Measurements from ENCODE around the gene MAP7D3.

MAP7D3 gene

DNA sequence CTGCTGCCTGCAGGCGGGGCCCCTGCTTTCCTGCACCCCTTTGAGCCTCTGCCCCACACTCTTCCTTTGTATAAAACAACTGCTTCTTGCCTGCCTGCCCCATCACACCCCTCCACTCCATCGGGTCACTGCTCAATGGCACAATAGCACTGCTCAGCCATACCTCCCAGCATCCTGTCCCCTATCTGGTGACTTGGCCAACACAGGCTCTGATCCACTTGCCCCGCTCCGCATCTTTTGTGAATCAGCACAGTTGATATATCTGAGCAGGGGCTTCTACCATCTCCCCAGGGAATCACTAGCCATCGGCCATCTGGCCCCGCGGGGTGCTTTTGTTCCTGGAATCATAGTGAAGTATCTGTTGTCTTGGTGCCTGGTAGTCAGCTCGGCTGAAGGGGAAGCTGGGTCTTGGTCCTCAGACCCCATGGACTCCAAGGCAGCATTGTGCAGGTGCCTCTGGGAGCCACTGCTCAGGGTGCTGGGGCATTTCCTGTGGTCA, 45.3 kb downstream of the MAP7D3 start:
- DNase-seq, result peak; percentile 61

DNA sequence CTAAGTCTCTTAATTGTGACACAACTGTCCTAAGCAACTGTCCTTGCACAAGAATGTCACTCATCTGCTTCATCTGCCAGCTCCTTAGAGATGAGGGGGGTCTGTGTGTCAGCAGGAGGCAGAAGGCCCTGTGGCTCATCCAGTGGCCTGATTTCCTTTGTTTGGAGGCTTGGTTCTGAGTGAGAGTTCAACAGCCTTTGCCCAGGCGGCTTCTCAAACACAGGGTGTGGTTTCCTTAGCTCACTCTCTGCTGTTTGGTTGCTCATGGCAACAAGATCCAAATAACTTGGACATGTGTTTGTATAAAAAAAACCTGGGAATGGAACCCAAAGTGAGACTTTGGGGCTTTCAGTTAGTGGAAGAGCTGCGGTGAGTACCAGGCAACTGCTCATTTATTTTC, 46.6 kb downstream of the MAP7D3 start:
- DNase-seq, result no peak

DNA sequence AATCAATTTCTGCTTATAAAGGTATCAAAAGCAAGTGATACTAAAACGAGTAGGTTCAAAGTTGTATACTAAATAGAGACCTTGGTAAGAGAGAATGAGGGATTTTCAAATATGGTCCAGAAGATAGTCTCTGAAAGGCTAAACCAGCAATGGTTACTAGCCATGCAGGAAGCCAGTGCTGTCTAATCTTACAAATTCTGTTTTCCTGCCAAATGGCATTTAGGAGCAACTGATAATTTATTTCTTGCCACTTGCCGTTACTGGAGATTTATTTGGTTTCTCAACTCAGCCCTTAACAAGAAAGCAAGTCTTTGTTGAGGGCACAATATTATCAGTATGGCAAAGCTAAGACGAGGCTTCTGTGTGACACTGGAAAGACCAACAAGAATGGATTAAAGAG, 47.2 kb downstream of the MAP7D3 start:
- DNase-seq, result no peak

DNA sequence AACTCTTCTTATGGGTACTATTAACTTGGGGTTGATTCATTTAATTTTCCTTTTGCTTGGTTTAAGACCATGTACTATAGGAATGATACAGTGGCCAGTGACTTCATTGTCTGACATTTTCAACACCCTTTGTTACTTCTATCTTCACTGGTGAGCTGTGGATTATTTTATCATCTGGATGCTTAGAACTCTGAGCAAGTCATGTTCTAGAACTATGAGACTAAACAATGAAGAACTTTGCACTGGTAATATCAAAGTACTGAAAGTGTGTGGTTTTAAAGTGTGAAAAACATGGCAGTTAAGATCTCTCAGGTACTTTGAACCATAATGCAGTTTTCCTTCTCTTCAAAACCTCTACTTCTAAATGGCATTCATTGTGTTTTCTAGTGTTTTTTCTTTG, 47.8 kb downstream of the MAP7D3 start:
- DNase-seq, result no peak

GRCh38 chrX:136202889-136203288, 48.3 kb downstream of the MAP7D3 start:
- no peak for DNase-seq

GRCh38 chrX:136201601-136202000, 49.6 kb downstream of the MAP7D3 start:
- no peak for DNase-seq

DNA sequence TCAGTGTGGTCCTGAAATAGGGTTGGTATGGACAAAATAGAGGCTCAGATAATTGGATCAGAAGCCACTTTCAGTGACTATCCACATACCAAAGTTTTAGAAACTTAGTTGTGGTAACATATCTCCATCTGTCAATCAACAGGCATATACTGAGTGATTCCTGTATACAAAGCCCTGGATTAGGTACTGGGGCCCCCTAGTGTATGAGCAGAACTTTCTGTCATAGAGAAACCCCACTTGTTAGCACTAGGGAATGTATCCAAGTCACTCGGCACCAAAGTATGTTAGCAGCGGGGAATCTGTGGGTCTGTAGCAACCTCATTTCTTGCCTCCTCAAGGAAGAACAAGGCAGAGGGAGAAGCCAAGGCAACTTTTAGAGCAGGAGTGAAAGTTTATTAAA, 50.7 kb downstream of the MAP7D3 start:
- DNase-seq, result peak; percentile 41

GRCh38 chrX:136199365-136199764, 51.8 kb downstream of the MAP7D3 start:
- peak; percentile 14 for DNase-seq

- no peak for DNase-seq
Measured at GRCh38 chrX:136198678-136199243, 52.4 kb downstream of the MAP7D3 start.

- no peak for DNase-seq
Measured at GRCh38 chrX:136198010-136198409, 53.2 kb downstream of the MAP7D3 start.

- peak; percentile 76 for DNase-seq
Measured at GRCh38 chrX:136196691-136197155, 54.5 kb downstream of the MAP7D3 start.

DNA sequence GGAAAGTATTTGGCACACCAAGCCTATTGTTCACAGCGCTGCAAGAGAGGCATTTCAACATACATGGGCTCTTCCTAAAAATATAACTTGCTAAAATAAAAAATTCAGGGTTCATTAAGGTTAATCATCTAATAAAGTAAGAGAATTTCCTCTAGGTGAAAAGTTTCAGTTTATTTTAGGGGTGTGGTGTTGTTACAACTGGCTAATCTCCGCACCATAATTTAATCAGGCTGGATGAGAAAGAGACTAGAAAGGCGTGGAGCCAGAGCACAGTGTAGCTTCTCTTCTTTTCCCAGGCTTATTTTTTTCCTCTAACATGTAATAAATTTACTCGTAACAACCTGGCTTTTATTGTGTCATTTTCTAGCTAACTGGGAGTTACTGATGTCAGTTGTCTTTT, 56.0 kb downstream of the MAP7D3 start:
- DNase-seq, result no peak

- DNase-seq, result no peak
Measured at GRCh38 chrX:136194536-136194935, 56.7 kb downstream of the MAP7D3 start.

GRCh38 chrX:136193771-136194170, 57.4 kb downstream of the MAP7D3 start:
- DNase-seq, result no peak

- DNase-seq, result no peak
Measured at GRCh38 chrX:136192839-136193414, 58.3 kb downstream of the MAP7D3 start.

- DNase-seq, result no peak
Measured at GRCh38 chrX:136192135-136192534, 59.1 kb downstream of the MAP7D3 start.

- no peak for DNase-seq
Measured at GRCh38 chrX:136191171-136191570, 60.0 kb downstream of the MAP7D3 start.

- DNase-seq, result no peak
Measured at GRCh38 chrX:136190038-136190713, 61.0 kb downstream of the MAP7D3 start.

DNA sequence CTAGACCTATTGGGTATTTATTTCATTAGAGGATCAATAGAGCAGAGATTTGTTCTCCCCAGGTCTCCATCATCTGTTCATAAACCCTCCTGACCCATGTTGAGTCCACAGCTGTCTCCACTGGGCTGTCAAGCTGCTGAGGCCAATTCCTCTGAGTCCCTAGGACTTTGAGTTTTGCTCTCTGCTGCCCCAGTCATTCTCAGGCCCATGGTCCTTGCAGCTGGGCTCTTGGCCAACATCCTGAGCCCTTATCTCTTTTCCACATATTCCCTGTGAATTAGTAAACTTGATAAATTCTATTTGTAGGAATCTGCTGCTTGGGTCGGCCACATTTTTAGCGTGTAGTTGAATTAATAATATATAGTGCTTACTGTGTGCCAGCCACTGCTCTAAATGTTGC, 62.0 kb downstream of the MAP7D3 start:
- DNase-seq, result no peak

GRCh38 chrX:136186023-136186413, 65.2 kb downstream of the MAP7D3 start:
- no peak for DNase-seq

DNA sequence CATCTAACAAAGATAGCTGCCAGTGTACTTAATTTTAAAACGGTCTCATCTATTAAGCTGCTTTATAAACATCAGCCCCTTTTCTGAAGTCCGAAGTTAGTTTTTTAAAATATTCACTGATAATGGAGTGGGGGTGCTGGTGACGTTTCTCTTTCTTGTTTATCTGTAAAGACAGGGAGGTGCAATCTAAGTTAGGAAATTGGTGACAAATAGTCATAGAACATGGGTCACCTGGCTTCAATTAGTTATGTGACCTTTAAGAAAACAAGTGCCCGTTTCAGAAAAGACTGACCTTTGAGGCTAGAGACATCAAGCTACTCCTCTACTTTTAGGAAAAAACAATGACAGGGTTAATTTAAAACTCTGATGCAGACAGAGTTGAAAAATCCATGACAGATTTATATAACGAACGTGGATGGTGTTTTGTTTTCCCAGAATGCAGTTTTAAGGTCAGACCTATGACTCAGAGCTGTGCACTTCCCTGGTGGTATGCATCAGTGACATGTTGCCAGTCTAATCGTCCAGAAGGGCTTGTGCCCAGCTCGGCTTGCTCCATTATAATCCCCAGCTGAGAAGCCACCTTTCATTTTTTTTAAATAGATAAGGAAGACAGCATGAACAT, 65.7 kb downstream of the MAP7D3 start:
- DNase-seq, result peak; percentile 9

GRCh38 chrX:136183917-136184316, 67.3 kb downstream of the MAP7D3 start:
- peak; percentile 5 for DNase-seq

GRCh38 chrX:136183172-136183571, 68.0 kb downstream of the MAP7D3 start:
- DNase-seq, result no peak

GRCh38 chrX:136182414-136182813, 68.8 kb downstream of the MAP7D3 start:
- DNase-seq, result no peak
